Upper lobe of left lung (tissue), 6 donors: Measurements from ENCODE around the gene TDRD1. TPM values are rescaled to one million over a fixed set of nuclear protein-coding genes. Genes with fewer than 3 reads are reported as not detected.

Experiments used
- ATAC-seq, 2 donors: fragments of 200-7000 bp; cut with Tn5 transposase; one replicate each; pipeline ENCODE4 v1.9.1; 2022; ENCODE audit warnings: mild to moderate bottlenecking in 2 of 2, moderate library complexity in 2 of 2; ENCODE audit not compliant: low FRiP score in 2 of 2
- DNase-seq, 2 donors: peaks; one replicate each; pipeline ENCODE4 v3.0.0-alpha.2; 2019 to 2020
- H3K27ac ChIP-seq, 4 donors: fragments of 200-600 bp; sonication (generic); one replicate each; pipeline ENCODE4 v1.5.1; 2016 to 2019
- H3K27me3 ChIP-seq, 4 donors: fragments of 200-600 bp; sonication (generic); one replicate each; pipeline ENCODE4 v1.5.1; 2017 to 2019
- H3K36me3 ChIP-seq, 4 donors: fragments of 200-600 bp; sonication (generic); one replicate each; pipeline ENCODE4 v1.5.1; 2016 to 2019
- H3K4me1 ChIP-seq, 4 donors: fragments of 200-600 bp; sonication (generic); one replicate each; pipeline ENCODE4 v1.5.1; 2018 to 2019
- H3K4me3 ChIP-seq, 4 donors: fragments of 200-600 bp; sonication (generic); one replicate each; pipeline ENCODE4 v1.5.1; 2017 to 2019; ENCODE audit warnings: mild to moderate bottlenecking in 2 of 4, moderate library complexity in 1 of 4
- H3K9me3 ChIP-seq, 4 donors: fragments of 200-600 bp; sonication (generic); one replicate each; pipeline ENCODE4 v1.5.1; 2018 to 2019
- CTCF ChIP-seq, 6 experiments: fragments of 450-650 bp in 4 of 6; fragments of 200-600 bp in 2 of 6; sonication (generic) in 2 of 6; IDR thresholded peaks; one replicate each; pipeline ENCODE4 v1.5.1; 2016 to 2019; ENCODE audit warnings: antibody characterized with exemption in 6 of 6
- EP300 ChIP-seq, 4 donors: sonication (generic); formaldehyde crosslinking; IDR thresholded peaks; one replicate each; pipeline ENCODE4 v1.5.1; 2017; ENCODE audit warnings: antibody characterized with exemption in 4 of 4, control low read depth in 2 of 4
- POLR2A ChIP-seq, 4 donors: fragments of 450-650 bp; IDR thresholded peaks; one replicate each; pipeline ENCODE4 v1.5.1; 2016 to 2017; ENCODE audit warnings: antibody characterized with exemption in 4 of 4, mild to moderate bottlenecking in 2 of 4
- POLR2AphosphoS5 ChIP-seq, 2 donors: sonication (generic); formaldehyde crosslinking; IDR thresholded peaks; one replicate each; pipeline ENCODE4 v1.5.1; 2017; ENCODE audit warnings: antibody characterized with exemption in 2 of 2
- WGBS, 2 donors: methylation state at CpG; one replicate each; pipeline ENCODE4 v1.1.5; 2017 to 2018; 5-methylcytosine and 5-hydroxymethylcytosine counted together
- total RNA-seq, 6 donors: library from RNA; depleted of rRNA in 4 of 6; stranded (reverse); fragments of >200 nt in 4 of 6; gene quantifications; one replicate each; pipeline versions ENCODE4 v1.1.0 to v1.2.1, GENCODE V29; 2016 to 2021
- donor health status: DM: no; HTN: no; CAD: no; lungs with moderate emphysema.
- donor health status: DM: no; HTN: yes; CAD: no; lungs with severe emphysema.

TDRD1 gene
- total RNA-seq, 6 donors from 2014 or later, result 0.10 to 0.17 (median 0.14) TPM; not detected in 2

GRCh38 chr10:114242235-114242634, 63.1 kb downstream of the TDRD1 start:
- WGBS, 2 donors, result 87 to 90% methylated on average over 9 of the region's 9 CpGs
- no peak for DNase-seq
- Histone ChIP-seq H3K27ac (no peak overlapping the region), H3K27me3 (peaks cover 0 to 14% (median 6%) of the 10 kb centered on the region in 4 donors), H3K36me3 (no peaks in the 10 kb centered on the region), H3K4me1 (peaks cover 25 to 50% (median 40%) of the 10 kb centered on the region in 4 donors), H3K9me3 (no peaks in the 10 kb centered on the region), H3K4me3 (no peak overlapping the region)
- no peak for TF ChIP-seq EP300 (IDR thresholded peaks at IDR 0.05)
- TF ChIP-seq POLR2AphosphoS5 (IDR thresholded peaks at IDR 0.05), result no peak
- no peak for TF ChIP-seq CTCF (IDR thresholded peaks at IDR 0.05)
- TF ChIP-seq POLR2A (IDR thresholded peaks at IDR 0.05), result no peak
- no peak for ATAC-seq

- no peak for ATAC-seq
- H3K27ac ChIP-seq, result peak overlapping the region in 2 of 4 donors; percentile 50 to 53
- peaks cover 0 to 14% (median 6%) of the 10 kb centered on the region in 4 donors for H3K27me3 ChIP-seq
- no peaks in the 10 kb centered on the region for H3K36me3 ChIP-seq
- H3K9me3 ChIP-seq, result no peaks in the 10 kb centered on the region
- TF ChIP-seq CTCF (IDR thresholded peaks at IDR 0.05) (no peak), POLR2AphosphoS5 (IDR thresholded peaks at IDR 0.05) (no peak)
- peaks cover 25 to 50% (median 39%) of the 10 kb centered on the region in 4 donors for H3K4me1 ChIP-seq
- WGBS, 2 donors, result 72 to 87% methylated on average over 9 of the region's 9 CpGs
- no peak overlapping the region for H3K4me3 ChIP-seq
- DNase-seq, result no peak
Measured at GRCh38 chr10:114243661-114244060, 64.5 kb downstream of the TDRD1 start.

GRCh38 chr10:114244126-114244525, 65.0 kb downstream of the TDRD1 start:
- Histone ChIP-seq H3K27me3 (peaks cover 0 to 9% (median 6%) of the 10 kb centered on the region in 4 donors), H3K36me3 (no peaks in the 10 kb centered on the region), H3K4me3 (no peak overlapping the region), H3K9me3 (no peaks in the 10 kb centered on the region), H3K4me1 (peaks cover 21 to 46% (median 37%) of the 10 kb centered on the region in 4 donors), H3K27ac (peak overlapping the region in 3 of 4 donors; percentile 38 to 53 (median 50))
- TF ChIP-seq EP300 (IDR thresholded peaks at IDR 0.05) (no peak), POLR2AphosphoS5 (IDR thresholded peaks at IDR 0.05) (no peak), POLR2A (IDR thresholded peaks at IDR 0.05) (no peak), CTCF (IDR thresholded peaks at IDR 0.05) (no peak)
- DNase-seq (peak in 1 of 2 donors; percentile 31), ATAC-seq (no peak)
- 42 to 51% methylated on average over 6 of the region's 6 CpGs for WGBS, 2 donors

- no peak overlapping the region for H3K4me3 ChIP-seq
Measured at GRCh38 chr10:114245121-114245791, 66.1 kb downstream of the TDRD1 start.

More at GRCh38 chr10:114245121-114245791, 66.1 kb downstream of the TDRD1 start:
- DNase-seq, result peak in 1 of 2 donors; percentile 39
- Histone ChIP-seq H3K27me3 (no peaks in the 10 kb centered on the region), H3K36me3 (no peaks in the 10 kb centered on the region), H3K27ac (peak overlapping the region; percentile 38 to 53 (median 44)), H3K9me3 (no peaks in the 10 kb centered on the region), H3K4me1 (peaks cover 18 to 39% (median 30%) of the 10 kb centered on the region in 4 donors)
- ATAC-seq, result no peak
- WGBS, 2 donors, result 38% methylated on average over 9 of the region's 9 CpGs
- TF ChIP-seq CTCF (IDR thresholded peaks at IDR 0.05) (no peak), POLR2A (IDR thresholded peaks at IDR 0.05) (no peak), EP300 (IDR thresholded peaks at IDR 0.05) (no peak), POLR2AphosphoS5 (IDR thresholded peaks at IDR 0.05) (peak in 1 of 2 donors; percentile 37)
